ENCODE data around the gene GPR33. TPM values are rescaled to one million over a fixed set of nuclear protein-coding genes. Genes with fewer than 3 reads are reported as not detected.

The GPR33 gene
- total RNA-seq, 4 donors from 2014 or later, result not detected

DNA sequence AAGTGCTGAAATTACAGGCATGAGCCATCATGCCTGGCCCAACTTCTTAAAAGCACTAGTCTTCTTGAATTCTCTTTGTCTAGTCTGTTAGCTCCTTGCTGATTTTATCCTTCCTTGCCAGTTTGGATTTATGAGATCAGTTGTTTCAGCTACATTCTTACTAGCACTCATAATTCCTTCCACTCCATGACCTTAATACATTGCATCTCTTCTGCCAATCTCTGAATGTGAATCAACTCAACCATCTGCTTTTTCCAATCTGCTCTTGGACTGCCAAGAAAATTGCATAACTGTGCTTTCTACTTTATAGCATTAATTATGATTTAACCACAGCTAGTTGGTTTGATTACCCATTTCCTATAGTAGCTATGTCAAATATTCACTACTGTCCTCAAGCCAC is 52.6 kb downstream of the GPR33 start:
- Histone ChIP-seq H3K9me3 (no peaks in the 10 kb centered on the region), H3K4me1 (no peaks in the 10 kb centered on the region), H3K4me3 (no peak overlapping the region), H3K27ac (no peak overlapping the region), H3K36me3 (no peaks in the 10 kb centered on the region), H3K27me3 (no peaks in the 10 kb centered on the region)
- DNase-seq, result no peak
- no peak for TF ChIP-seq POLR2A (IDR thresholded peaks at IDR 0.05)
- TF ChIP-seq, protein P1, sequence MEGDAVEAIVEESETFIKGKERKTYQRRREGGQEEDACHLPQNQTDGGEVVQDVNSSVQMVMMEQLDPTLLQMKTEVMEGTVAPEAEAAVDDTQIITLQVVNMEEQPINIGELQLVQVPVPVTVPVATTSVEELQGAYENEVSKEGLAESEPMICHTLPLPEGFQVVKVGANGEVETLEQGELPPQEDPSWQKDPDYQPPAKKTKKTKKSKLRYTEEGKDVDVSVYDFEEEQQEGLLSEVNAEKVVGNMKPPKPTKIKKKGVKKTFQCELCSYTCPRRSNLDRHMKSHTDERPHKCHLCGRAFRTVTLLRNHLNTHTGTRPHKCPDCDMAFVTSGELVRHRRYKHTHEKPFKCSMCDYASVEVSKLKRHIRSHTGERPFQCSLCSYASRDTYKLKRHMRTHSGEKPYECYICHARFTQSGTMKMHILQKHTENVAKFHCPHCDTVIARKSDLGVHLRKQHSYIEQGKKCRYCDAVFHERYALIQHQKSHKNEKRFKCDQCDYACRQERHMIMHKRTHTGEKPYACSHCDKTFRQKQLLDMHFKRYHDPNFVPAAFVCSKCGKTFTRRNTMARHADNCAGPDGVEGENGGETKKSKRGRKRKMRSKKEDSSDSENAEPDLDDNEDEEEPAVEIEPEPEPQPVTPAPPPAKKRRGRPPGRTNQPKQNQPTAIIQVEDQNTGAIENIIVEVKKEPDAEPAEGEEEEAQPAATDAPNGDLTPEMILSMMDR (IDR thresholded peaks at IDR 0.05), result no peak

Other genes starting within 250 kb of the GPR33 start
- gene HEATR5A, start 67.5 kb downstream of the GPR33 start, total RNA-seq, result 100 to 1,000 TPM in 1 of 4 donors, 10 to 100 TPM in 3; 24.3 to 134 (median 34.9) TPM
- 10 to 100 TPM; 15.7 to 24.4 (median 18.9) TPM for gene DTD2, start 30.5 kb downstream of the GPR33 start, total RNA-seq
- 1 to 10 TPM; 4.6 to 8.8 (median 7.7) TPM for gene NUBPL, start 73.4 kb upstream of the GPR33 start, total RNA-seq